ENCODE results near the gene CHMP6. TPM values are rescaled to one million over a fixed set of nuclear protein-coding genes. Genes with fewer than 3 reads are reported as not detected.

CHMP6 gene
- total RNA-seq = 10 to 100 TPM; 17.5 to 26.4 (median 22.1) TPM
- polyA plus RNA-seq = 10 to 100 TPM; 23.8 to 30.6 TPM
- long read RNA-seq, donor 1, transcript CHMP6-201 (8 exons, 1,664 nt) = major isoform, 56 of 61 reads
- long read RNA-seq, donor 1, partial matches to known transcripts = 1 of 61 reads
- long read RNA-seq, donor 1, other reads (novel, unspliced or antisense) = 4 of 61 reads
- long read RNA-seq, donor 2, transcript CHMP6-201 (8 exons, 1,664 nt) = major isoform, 65 of 76 reads
- long read RNA-seq, donor 2, partial matches to known transcripts = 6 of 76 reads
- long read RNA-seq, donor 2, other reads (novel, unspliced or antisense) = 5 of 76 reads
- long read RNA-seq, donor 3, transcript CHMP6-201 (8 exons, 1,664 nt) = major isoform, 117 of 119 reads
- long read RNA-seq, donor 3, partial matches to known transcripts = 0 of 119 reads
- long read RNA-seq, donor 3, other reads (novel, unspliced or antisense) = 2 of 119 reads

GRCh38 chr17:80991645-80992076 lies at the start of gene CHMP6:
Gene CHMP6, plus strand, starts transcription at chr17:80991841. Its CDS starts 78 bp downstream, at chr17:80991919.
- H3K27ac ChIP-seq = peak within 1 kb of the TSS in 9 of 10 donors; percentile 36 to 90 (median 76)
- peaks cover 0 to 10% (median 0%) of the 10 kb centered on the region in 7 donors for H3K27me3 ChIP-seq
- peak within 1 kb of the TSS; percentile 67 to 97 (median 92) for H3K4me3 ChIP-seq
- peaks cover 0 to 22% (median 18%) of the 10 kb centered on the region in 9 donors for H3K36me3 ChIP-seq
- 1% methylated on average over 52 to 66 of the region's 66 CpGs for WGBS, 2 donors
- TF ChIP-seq CTCF (IDR thresholded peaks at IDR 0.05) = peak in 5 of 9 donors; percentile 13 to 48 (median 30)
- intact Hi-C loops (cut with DNase I) = loop anchor here in 4 of 10 donors (1.0 to 10.0 kb wide), 4 partner anchors 106 to 243 kb away; partner anchors contain the start of genes NDUFAF8 (in 1 of the 4) and TEPSIN (in 1 of the 4)
- H3K9me3 ChIP-seq = no peaks in the 10 kb centered on the region
- peaks cover 11 to 45% (median 32%) of the 10 kb centered on the region in 9 donors for H3K4me1 ChIP-seq
- peak; percentile 35 to 77 (median 59) for ATAC-seq
- peak; percentile 74 to 84 for DNase-seq

- H3K4me1 ChIP-seq = peaks cover 5 to 31% (median 17%) of the 10 kb centered on the region in 9 donors
- no peak overlapping the region for H3K4me3 ChIP-seq
- intact Hi-C loops (cut with DNase I) = no loop called here
- WGBS, 2 donors = 57 to 61% methylated on average over 38 of the region's 38 CpGs
- H3K27me3 ChIP-seq = no peaks in the 10 kb centered on the region
- peaks cover 0 to 50% (median 21%) of the 10 kb centered on the region in 9 donors for H3K36me3 ChIP-seq
- ATAC-seq = peak; percentile 87 to 94 (median 91)
- H3K27ac ChIP-seq = peak overlapping the region in 4 of 10 donors; percentile 13 to 53 (median 18)
- H3K9me3 ChIP-seq = peaks cover 0 to 4% (median 0%) of the 10 kb centered on the region in 11 donors
- peak; percentile 91 to 93 for DNase-seq
- peak in 6 of 9 donors; percentile 8 to 46 (median 28) for TF ChIP-seq CTCF (IDR thresholded peaks at IDR 0.05)
Observed at GRCh38 chr17:80942423-80943345, 49.0 kb upstream of the CHMP6 start.

GRCh38 chr17:80943346-80944145 lies 48.1 kb upstream of the CHMP6 start:
- intact Hi-C loops (cut with DNase I) = no loop called here
- no peak for ATAC-seq

More at GRCh38 chr17:80943346-80944145, 48.1 kb upstream of the CHMP6 start:
- Histone ChIP-seq H3K27ac (no peak overlapping the region), H3K9me3 (peaks cover 0 to 4% (median 0%) of the 10 kb centered on the region in 11 donors), H3K4me3 (no peak overlapping the region), H3K27me3 (no peaks in the 10 kb centered on the region), H3K36me3 (peaks cover 0 to 56% (median 21%) of the 10 kb centered on the region in 9 donors), H3K4me1 (peaks cover 5 to 24% (median 17%) of the 10 kb centered on the region in 9 donors)
- WGBS, 2 donors = 93 to 97% methylated on average over 17 of the region's 17 CpGs
- DNase-seq = no peak
- no peak for TF ChIP-seq CTCF (IDR thresholded peaks at IDR 0.05)
